Muscle of back (tissue), 11 donors: Measurements from ENCODE around the gene IL18R1. TPM values are rescaled to one million over a fixed set of nuclear protein-coding genes. Genes with fewer than 3 reads are reported as not detected.
A peak's percentile ranks its signal among the peaks of the same experiment; 100 is the strongest.

Source experiments
- DNase-seq, 3 donors: peaks; one replicate each; pipeline versions ENCODE4 v3.0.0 to v3.0.0-alpha.2; 2013
- polyA plus RNA-seq, 10 donors: library from polyadenylated mRNA; unstranded; fragments of 120-200 nt; gene quantifications; one replicate each; pipeline ENCODE4 v1.2.1, GENCODE V29; 2013; ENCODE audit not compliant: insufficient read length in 10 of 10

Gene IL18R1
- polyA plus RNA-seq, 10 donors, result 0.50 to 2.0 (median 1.0) TPM

DNA sequence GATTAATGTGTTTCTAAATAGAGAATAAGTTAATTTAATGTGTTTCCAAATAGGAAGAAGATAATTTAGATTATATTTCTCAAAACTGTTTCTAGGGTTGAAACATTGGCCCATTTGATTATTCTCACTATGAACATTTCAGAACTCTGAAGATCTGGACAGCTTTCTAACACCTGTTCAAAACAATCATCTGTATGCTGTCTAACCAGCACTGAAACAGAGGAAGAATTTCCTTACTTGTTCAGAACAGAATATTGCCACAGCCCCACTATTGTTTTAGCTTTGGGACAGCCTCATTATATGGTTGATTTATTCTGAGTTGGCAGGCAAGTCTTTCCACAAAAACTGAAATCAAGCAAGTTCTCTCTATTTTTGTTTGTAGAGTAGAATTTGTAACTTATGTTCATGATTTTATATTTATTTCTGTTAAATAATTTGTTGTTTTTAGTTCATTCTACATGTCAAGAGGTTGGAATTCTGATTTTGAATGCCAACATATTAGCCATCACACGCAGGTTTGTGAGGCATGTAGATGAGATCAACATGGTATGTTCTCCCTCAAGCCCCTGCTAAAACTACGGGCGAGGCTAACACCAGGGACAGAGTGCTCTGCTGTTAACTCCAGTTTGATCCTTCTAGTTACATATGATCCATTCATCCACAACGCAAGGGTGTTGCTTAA is 78.5 kb downstream of the IL18R1 start:
- no peak for DNase-seq

DNA sequence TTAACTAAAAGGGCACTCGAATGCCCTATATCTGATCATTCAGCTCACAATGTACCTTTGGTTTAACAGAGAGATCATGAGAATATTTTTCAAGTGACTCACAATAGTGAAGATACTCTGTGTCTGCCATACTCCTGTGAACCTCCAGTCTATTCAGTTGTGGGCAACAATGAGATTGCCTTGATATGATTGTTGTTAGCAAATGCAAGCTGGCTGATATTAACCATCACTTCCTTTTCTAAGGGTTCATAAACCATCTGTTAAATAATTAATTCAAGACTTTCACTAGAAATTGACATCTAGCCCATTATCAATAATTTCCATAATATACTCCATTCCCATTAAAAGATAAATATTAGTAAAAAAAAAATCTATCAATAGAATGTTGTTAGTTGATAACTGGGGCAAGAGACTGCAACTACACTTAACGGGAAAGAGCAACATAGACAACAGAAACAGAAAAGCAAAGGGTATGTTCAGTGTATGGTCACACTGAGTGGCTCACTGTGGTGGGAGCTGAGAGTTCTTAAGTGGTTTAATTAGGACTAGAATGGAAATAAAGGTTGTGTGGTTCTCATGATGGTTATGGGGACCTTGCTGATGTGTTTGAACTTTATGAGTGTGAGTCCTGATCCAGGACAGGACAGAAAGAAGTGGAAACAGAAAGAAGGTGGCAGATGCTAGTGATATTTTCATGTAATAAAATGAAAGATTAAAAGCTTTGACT is 79.2 kb downstream of the IL18R1 start:
- DNase-seq, result no peak

DNA sequence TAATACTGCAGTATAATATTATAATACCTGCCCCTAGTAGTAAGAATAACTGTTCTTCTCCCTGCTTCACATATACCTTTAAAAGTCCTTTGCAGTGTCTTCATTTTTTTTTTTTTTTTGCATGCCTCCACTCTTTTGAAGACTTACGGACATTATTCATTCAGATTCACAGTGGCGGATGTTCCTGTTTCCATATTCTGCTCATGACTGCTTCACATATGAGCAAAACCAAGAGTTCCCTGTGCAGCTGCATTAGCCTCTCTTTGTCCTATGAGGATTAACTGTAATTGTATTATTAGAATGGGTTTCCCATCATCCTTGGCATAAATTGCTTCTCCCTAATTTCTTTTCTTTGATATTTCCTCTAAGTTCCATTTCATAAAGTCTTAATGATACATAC is 80.1 kb downstream of the IL18R1 start:
- peak in 1 of 3 donors; percentile 8 for DNase-seq

DNA sequence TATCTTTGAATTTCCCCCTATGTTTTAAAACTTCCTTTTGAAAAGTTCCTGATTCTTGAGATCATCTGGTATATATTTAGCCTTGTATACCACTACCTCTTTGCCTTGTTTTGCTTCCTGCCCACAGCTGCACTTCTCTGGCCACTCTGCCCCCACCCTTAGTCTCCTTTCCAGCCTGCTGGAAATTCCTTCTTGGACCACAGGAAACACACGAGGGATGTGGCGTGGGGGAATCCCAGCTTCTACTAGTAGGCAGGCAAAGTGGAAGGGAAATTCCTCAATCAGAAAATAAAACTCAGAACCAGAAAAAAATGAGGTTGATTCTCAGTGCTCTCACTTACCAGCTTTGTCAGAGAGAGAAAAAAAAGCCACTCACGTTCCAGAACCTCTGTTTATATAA is 80.7 kb downstream of the IL18R1 start:
- peak in 2 of 3 donors; percentile 6 to 15 for DNase-seq

DNA sequence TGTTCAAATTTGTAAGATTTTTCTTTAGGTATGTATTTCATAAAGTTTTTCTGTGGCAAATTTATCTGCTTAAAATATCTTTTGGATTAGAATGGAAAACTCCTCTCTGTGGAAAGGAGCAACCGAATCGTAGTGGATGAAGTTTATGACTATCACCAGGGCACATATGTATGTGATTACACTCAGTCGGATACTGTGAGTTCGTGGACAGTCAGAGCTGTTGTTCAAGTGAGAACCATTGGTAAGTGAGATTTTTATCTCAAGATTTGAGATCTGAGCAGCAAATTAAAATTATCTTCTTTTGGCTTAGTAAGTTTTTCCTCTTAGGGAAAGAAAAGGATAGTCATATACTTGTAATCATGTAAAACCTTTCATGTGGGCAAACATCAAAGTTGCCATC is 81.5 kb downstream of the IL18R1 start:
- no peak for DNase-seq

DNA sequence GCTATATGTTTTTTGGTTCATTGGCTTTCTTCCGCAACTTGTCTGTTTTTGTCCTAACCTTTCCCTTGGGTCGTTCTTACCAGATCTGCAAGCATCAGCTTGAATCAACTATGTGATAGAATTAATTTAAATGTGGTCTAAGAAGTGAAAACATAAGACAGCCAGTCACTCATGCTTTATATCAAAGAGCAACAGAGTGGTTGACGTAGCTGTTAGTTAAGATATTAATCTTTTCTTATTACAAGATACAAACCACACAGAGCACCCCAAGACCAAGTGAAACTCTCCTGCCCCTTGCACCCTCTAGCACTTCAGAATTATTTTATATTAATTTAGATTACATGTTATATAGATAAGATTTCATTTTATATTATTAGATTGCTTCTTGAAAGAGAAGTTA is 82.5 kb downstream of the IL18R1 start:
- no peak for DNase-seq

DNA sequence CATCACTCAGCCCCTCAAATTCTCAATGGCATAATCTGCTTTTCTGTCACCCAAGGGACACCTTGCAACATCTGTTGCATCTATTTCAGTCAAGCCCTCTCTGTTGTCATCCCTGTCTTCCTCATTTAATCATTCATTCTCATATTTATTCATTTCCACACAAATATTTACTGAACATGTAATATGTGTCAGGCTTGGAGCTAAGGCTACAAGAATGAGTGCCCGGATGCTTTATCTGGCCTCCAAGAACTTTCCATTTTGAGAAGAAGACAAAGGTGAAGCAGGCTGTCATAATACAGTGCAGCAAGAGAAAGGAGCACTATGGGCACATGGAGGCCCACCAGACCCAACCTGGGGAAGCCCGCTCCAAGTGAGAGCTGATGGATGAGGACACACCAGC is 83.0 kb downstream of the IL18R1 start:
- DNase-seq, result no peak

DNA sequence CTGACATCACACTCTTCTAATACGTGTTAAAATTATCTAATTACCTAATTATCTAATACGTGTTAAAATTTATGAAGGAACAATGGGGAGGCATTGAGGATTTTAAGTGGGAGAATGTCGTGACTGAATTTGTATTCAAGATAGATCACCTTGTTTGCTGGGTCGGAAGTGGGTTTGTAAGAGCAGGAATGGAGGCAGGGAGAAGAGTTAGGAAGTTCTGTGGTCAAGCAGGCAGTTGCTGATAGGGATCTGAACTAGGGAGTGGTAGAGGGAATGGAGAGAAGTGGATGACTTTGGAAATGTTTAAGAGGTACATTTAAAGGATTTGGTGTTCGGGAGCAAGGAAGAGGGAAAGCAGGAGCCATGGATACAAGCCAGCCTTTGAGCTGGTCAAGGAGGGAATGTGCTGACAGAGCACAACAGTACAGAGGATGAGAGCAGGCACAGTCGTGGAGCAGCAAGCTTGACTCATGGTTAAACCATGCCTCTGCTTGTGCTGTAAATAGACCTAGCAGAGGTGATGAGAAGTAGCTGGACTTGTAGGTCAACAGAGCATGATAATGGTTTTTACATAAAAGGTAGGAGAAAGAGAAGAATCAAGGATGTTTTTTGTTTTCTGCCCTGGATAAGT is 83.6 kb downstream of the IL18R1 start:
- DNase-seq, result peak in 1 of 3 donors; percentile 42

DNA sequence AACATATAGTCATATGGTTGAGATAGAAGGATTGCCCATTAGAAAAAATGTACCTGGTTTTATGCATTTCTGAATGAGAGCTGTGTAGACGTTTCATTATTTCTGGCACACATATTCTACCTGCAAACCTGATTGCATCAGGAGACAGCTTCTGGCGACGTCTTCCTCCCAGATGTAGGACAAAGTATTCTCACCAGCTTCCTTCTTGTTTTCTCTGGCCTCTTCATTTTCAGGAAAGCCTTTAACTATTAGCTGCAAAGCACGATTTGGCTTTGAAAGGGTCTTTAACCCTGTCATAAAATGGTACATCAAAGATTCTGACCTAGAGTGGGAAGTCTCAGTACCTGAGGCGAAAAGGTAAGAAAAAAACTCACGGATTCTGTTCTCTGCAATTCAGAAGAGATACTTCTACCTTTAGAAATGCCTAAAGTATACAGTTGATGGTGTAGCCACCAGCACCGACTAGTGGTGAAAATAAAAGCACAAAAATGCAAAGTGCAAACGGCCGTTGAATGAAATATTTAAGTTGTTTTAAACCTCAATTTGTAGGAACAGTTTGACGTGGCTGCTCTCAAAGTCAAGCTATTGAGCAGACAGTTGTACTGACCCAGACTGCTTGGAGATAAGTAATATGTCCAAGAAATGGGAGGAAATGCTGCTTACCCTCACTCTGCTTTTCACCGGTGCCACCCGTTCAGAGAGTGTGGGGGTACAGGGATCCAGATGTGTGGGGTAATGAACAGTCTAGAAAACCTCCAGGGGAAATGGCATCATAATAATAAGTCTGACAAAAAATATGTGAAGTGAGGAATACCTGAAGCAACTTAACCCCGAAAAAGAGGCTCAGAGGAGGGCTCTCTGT is 87.6 kb downstream of the IL18R1 start:
- DNase-seq, result peak; percentile 9 to 52 (median 15)

DNA sequence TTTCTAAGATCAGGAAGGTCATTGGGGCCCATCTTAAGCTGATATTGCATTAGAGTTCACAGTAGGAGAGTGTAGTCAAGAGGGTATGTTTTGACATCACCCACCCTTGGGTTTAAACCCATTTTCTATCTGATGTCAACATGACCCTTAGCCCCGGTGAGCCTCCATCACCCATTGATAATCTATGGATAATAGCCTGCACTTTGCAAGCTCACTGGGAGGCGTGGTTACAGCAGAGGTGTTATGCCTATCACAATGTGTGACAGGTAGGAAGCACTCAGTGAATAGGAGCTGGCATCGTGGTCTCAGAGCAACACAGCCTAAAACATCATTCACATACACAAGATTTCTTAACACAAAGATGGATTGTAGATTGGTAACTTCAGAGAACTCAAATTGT is 88.6 kb downstream of the IL18R1 start:
- no peak for DNase-seq

DNA sequence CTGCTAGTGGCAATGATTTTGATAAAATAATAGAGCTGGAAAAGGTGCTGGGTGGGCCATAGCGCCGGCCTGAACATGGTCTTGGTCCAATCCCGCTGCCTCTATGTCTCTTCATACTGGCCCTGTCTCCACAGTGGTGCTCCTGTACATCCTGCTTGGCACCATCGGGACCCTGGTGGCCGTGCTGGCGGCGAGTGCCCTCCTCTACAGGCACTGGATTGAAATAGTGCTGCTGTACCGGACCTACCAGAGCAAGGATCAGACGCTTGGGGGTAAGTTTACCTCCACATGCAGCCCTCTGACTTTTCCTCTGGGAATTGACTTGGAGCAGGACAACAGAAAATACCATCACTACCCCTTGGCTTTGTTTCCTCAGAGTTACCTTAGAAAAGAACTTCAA is 91.3 kb downstream of the IL18R1 start:
- DNase-seq, result no peak

Other genes starting within 250 kb of the IL18R1 start
- 10 to 100 TPM in 9 of 10 donors, 1 to 10 TPM in 1; 8.8 to 14.8 (median 12.2) TPM for gene IL1R1, start 213.1 kb upstream of the IL18R1 start, polyA plus RNA-seq
- under 1 TPM; 0.09 to 0.90 (median 0.19) TPM for gene IL1RL2, start 168.8 kb upstream of the IL18R1 start, polyA plus RNA-seq
- 1 to 10 TPM in 1 of 10 donors, under 1 TPM in 9; 0.15 to 1.0 (median 0.36) TPM for gene IL1RL1, start 44.2 kb upstream of the IL18R1 start, polyA plus RNA-seq
- under 1 TPM in 9 of 10 donors, not detected in 1; 0.15 to 0.70 (median 0.36) TPM for gene IL18RAP, start 67.4 kb downstream of the IL18R1 start, polyA plus RNA-seq
- gene SLC9A4, start 117.4 kb downstream of the IL18R1 start, polyA plus RNA-seq, result under 1 TPM in 2 of 10 donors, not detected in 8; 0.16 to 0.48 TPM